Measurements from ENCODE around the gene STK24. TPM values are rescaled to one million over a fixed set of nuclear protein-coding genes. Genes with fewer than 3 reads are reported as not detected.
A peak's percentile ranks its signal among the peaks of the same experiment; 100 is the strongest.

Gene STK24
- polyA plus RNA-seq, 1 of the 3 experiments (the other 2 are of a cell fraction): 30.5 TPM

GRCh38 chr13:98467263-98467985 lies 109.5 kb downstream of the STK24 start (continued):
- TF ChIP-seq RAD21 (IDR thresholded peaks at IDR 0.05; ENCODE audit: low read length) (no peak), EP300 (IDR thresholded peaks at IDR 0.05; ENCODE audit: borderline replicate concordance in 1 of 2, low read depth in 1 of 2, low read length in 1 of 2) (no peak), MEF2A (IDR thresholded peaks at IDR 0.05; ENCODE audit: borderline replicate concordance, low read depth) (no peak), IRF3 (IDR thresholded peaks at IDR 0.05; ENCODE audit: low read depth, low read length) (no peak), FOXJ3 (CRISPR knock-in tag; IDR thresholded peaks at IDR 0.05) (no peak), CHD2 (IDR thresholded peaks at IDR 0.05; ENCODE audit: low read length, partially characterized antibody) (no peak), FOSL2 (IDR thresholded peaks at IDR 0.05; ENCODE audit: borderline replicate concordance, low read depth) (no peak), ELF1 (IDR thresholded peaks at IDR 0.05) (no peak)

GRCh38 chr13:98466634-98467236 lies 110.2 kb downstream of the STK24 start:
- no peak overlapping the region for H3K4me2 ChIP-seq
- H3K36me3 ChIP-seq (replicated peaks in 1 of 2; ENCODE audit: control insufficient read depth in 1 of 2, insufficient read depth in 2 of 2, low read length in 1 of 2): peaks cover 8 to 46% of the 10 kb centered on the region in 2 experiments
- H3K9me2 ChIP-seq: no peaks in the 10 kb centered on the region
- peak overlapping the region in 1 of 2 experiments; percentile 28; a peak in 1 of 4 replicates for H3K4me3 ChIP-seq (ENCODE audit: low read depth in 2 of 2, low read length in 1 of 2)
- peaks cover 0 to 19% of the 10 kb centered on the region in 2 experiments; a peak in 1 of 4 replicates for H3K4me1 ChIP-seq (ENCODE audit: control insufficient read depth in 1 of 2, insufficient read depth in 2 of 2, low read depth in 1 of 2, low read length in 1 of 2)
- H3K27me3 ChIP-seq (ENCODE audit: insufficient read depth): no peaks in the 10 kb centered on the region
- CTCF ChIA-PET: interaction anchor here (0.6 to 3.6 kb wide), 17 partner anchors 10 to 522 kb away, joined by 3 to 27 read pairs (median 4); no protein-coding TSS in a partner anchor
- no peaks in the 10 kb centered on the region for H3F3A ChIP-seq (replicated peaks; ENCODE audit: insufficient read depth)
- no peak overlapping the region for H3K27ac ChIP-seq (ENCODE audit: low read depth in 2 of 2, low read length in 1 of 2)
- no peak overlapping the region for H3K9ac ChIP-seq
- peak; percentile 68 for DNase-seq
- H3K9me3 ChIP-seq: no peaks in the 10 kb centered on the region
- H3K79me2 ChIP-seq (ENCODE audit: insufficient read depth): peaks cover 7% of the 10 kb centered on the region; the same call in 1 of the 2 replicates
- WGBS (ENCODE audit: low lambda C conversion rate): 61% methylated on average over 10 of the region's 11 CpGs
- POLR2A ChIA-PET: no interaction called here
- H2AFZ ChIP-seq (ENCODE audit: low read depth): no peak overlapping the region
- no peaks in the 10 kb centered on the region for H4K20me1 ChIP-seq (ENCODE audit: insufficient read depth)
- TF ChIP-seq RFX5 (IDR thresholded peaks at IDR 0.05; ENCODE audit: low read length): no peak
- no peak for TF ChIP-seq TEAD4 (IDR thresholded peaks at IDR 0.05; ENCODE audit: borderline replicate concordance, insufficient read depth)
- TF ChIP-seq CHD2 (IDR thresholded peaks at IDR 0.05; ENCODE audit: low read length, partially characterized antibody): no peak
- peak; percentile 40 for TF ChIP-seq SMC3 (IDR thresholded peaks at IDR 0.05; ENCODE audit: low read depth, low read length)
- no peak for TF ChIP-seq NFIC (IDR thresholded peaks at IDR 0.05; ENCODE audit: borderline replicate concordance)
- no peak for TF ChIP-seq RCOR1 (IDR thresholded peaks at IDR 0.05; ENCODE audit: low read length)
- TF ChIP-seq, protein P1, sequence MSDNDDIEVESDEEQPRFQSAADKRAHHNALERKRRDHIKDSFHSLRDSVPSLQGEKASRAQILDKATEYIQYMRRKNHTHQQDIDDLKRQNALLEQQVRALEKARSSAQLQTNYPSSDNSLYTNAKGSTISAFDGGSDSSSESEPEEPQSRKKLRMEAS (IDR thresholded peaks at IDR 0.05; ENCODE audit: low read depth): no peak
- TF ChIP-seq, protein P2, sequence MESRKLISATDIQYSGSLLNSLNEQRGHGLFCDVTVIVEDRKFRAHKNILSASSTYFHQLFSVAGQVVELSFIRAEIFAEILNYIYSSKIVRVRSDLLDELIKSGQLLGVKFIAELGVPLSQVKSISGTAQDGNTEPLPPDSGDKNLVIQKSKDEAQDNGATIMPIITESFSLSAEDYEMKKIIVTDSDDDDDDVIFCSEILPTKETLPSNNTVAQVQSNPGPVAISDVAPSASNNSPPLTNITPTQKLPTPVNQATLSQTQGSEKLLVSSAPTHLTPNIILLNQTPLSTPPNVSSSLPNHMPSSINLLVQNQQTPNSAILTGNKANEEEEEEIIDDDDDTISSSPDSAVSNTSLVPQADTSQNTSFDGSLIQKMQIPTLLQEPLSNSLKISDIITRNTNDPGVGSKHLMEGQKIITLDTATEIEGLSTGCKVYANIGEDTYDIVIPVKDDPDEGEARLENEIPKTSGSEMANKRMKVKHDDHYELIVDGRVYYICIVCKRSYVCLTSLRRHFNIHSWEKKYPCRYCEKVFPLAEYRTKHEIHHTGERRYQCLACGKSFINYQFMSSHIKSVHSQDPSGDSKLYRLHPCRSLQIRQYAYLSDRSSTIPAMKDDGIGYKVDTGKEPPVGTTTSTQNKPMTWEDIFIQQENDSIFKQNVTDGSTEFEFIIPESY (IDR thresholded peaks at IDR 0.05; ENCODE audit: borderline replicate concordance, low read depth): no peak
- TF ChIP-seq, protein P3, sequence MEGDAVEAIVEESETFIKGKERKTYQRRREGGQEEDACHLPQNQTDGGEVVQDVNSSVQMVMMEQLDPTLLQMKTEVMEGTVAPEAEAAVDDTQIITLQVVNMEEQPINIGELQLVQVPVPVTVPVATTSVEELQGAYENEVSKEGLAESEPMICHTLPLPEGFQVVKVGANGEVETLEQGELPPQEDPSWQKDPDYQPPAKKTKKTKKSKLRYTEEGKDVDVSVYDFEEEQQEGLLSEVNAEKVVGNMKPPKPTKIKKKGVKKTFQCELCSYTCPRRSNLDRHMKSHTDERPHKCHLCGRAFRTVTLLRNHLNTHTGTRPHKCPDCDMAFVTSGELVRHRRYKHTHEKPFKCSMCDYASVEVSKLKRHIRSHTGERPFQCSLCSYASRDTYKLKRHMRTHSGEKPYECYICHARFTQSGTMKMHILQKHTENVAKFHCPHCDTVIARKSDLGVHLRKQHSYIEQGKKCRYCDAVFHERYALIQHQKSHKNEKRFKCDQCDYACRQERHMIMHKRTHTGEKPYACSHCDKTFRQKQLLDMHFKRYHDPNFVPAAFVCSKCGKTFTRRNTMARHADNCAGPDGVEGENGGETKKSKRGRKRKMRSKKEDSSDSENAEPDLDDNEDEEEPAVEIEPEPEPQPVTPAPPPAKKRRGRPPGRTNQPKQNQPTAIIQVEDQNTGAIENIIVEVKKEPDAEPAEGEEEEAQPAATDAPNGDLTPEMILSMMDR (IDR thresholded peaks at IDR 0.05): peak; percentile 75
- peak; percentile 50 for TF ChIP-seq RAD21 (IDR thresholded peaks at IDR 0.05; ENCODE audit: low read length)
- TF ChIP-seq MEF2A (IDR thresholded peaks at IDR 0.05; ENCODE audit: borderline replicate concordance, low read depth): no peak
- TF ChIP-seq GABPA (IDR thresholded peaks at IDR 0.05; ENCODE audit: low read depth): no peak
- TF ChIP-seq POLR2AphosphoS5 (IDR thresholded peaks at IDR 0.05; ENCODE audit: low read depth, low read length): no peak
- no peak for TF ChIP-seq RXRA (IDR thresholded peaks at IDR 0.05; ENCODE audit: borderline replicate concordance, low read depth)
- TF ChIP-seq NRF1 (IDR thresholded peaks at IDR 0.05; ENCODE audit: low read depth, low read length): no peak
- TF ChIP-seq REST (IDR thresholded peaks at IDR 0.05; ENCODE audit: low read depth, low read length): no peak
